GM21526 (cell line): ENCODE measurements around the gene ZFHX3.

ENCODE experiments used
- ATAC-seq: cut with Tn5 transposase; IDR thresholded peaks from one replicate; pipeline ENCODE4 v1.9.1; 2021; ENCODE audit warnings: moderate library complexity; ENCODE audit not compliant: unreplicated experiment, low FRiP score

Gene ZFHX3

DNA sequence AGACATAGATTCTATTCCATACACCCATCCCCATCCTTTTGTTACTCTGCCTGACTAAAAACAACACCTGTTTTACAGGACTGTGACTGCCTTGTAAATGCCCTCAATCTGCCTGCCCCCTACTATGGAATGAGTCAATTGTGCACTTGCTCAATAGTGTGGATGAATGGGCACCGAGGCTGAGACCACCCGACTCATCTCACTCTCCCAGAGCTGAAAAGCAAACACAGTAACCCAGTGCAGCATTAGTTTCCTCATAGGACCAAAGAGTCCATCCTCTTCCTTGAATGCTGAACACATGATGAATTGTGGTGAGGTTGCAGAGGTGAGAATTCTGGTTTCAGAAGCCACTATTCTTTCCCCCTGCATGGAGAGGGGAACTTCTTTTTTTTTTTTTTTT is 233.7 kb downstream of the ZFHX3 start:
- ATAC-seq, result no peak

DNA sequence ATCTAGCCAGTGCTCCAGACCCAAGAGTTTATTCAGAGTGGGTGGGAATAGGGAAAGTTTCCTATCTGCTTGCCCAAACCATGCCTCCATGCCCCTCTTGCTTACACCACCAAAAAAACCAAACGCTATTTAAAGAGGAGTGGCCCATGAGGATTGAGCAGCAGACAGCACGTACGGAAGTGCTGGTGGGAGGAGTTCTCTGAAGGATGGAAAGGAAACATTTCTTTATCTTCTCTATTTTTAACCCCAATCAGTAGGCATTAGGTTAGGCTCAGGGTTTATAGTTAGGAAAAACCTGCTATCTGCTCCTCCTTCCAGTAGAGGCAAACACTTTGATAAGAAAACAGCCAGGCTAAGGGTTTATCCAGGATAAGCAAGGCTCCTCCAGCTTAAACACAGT is 235.3 kb downstream of the ZFHX3 start:
- no peak for ATAC-seq

DNA sequence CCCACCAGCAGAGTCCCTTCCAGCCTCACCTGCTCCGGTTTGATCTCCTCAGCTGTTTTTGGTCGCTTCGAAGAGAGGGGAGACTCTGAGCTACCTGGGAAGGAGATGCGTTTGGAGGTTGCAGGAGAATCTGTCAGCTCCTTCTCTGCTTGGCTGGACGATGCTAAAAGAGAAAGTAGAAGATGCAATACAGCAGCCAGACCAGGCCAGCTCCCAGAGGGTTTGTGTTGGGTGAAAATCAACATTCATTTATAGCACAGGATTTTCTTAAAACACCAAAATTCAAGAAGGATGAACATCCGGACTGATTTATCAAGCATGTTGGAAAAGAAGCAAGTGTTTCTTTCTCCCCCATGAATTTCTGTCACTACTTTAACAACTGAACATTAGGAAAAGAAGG is 236.1 kb downstream of the ZFHX3 start:
- ATAC-seq, result no peak

DNA sequence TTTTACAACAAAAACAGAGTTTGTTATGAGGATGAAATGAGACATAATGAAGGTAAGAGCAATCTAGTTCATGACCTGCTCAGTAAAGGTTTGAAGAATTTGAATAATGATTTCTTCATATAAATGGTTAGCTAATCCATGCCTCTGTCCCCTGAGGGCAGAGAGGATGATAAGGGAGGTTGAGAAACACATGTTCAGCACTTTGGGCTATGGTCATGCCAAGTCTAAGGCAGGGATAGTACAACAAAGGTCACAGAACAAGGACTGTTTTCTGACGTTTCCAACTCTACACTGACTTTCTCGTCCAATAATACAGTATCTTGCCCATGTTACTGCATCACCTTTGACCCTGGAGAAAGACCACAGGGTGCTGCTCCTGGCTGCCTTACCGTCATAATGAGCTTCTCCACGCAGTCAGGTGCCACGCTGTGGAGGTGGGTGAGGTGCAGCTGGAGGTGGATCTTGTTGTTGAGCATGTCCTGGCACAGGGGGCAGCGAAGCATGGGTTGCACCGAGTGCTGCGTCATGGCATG is 236.7 kb downstream of the ZFHX3 start:
- ATAC-seq, result no peak

DNA sequence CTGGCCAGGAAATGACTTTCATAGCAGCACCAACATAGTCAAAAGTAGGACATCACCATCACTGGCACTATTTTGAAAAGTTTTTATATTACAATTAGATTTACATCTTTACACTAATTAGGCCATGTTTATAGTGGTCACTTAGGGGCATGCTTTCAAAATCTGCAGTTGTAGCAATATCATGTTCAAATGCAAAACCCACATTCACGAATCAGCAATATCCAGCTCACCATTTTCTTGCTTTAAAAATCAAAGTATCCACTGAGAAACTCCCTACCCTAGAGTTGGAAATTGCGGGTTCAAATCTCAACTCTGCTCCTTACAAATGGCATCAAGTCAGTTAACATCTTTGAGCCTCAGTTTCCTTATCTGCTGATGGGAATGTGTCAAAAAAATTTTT is 237.4 kb downstream of the ZFHX3 start:
- no peak for ATAC-seq

DNA sequence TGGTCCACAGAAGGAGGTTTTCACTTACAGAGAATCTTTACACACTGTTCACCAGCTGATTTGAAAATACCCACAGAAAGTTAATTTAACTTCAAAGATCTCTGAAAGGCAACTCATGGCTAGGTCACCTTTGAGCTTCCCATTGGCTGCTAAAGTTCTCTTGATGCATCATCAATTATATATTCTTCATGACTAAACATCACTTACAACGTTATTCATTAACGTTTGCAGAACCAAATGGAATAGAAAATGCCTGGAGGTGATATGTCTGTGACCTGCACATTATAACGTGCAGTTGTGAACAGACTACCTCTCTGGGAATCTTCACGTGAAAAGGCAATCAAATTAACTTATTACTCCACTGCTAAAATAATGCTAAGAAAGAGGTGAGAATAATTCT is 238.5 kb downstream of the ZFHX3 start:
- ATAC-seq, result no peak

DNA sequence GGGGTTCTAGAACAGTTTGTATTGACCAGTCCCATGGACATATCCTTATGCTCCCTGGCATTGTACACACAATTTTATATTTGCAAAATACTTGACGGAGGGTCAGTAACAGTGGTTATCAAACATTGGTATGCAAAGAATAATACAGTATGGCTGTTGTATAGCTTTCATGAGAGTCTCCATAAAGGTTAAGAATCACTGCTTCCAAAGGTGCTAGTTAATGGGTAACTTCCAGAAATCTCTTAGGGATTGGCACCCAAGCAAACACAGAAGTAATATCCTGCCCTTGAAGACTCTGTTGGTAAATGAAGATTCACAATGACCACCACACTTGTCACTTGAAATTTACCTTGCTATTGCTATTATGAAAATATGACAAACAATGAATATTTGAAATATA is 239.2 kb downstream of the ZFHX3 start:
- ATAC-seq, result no peak

DNA sequence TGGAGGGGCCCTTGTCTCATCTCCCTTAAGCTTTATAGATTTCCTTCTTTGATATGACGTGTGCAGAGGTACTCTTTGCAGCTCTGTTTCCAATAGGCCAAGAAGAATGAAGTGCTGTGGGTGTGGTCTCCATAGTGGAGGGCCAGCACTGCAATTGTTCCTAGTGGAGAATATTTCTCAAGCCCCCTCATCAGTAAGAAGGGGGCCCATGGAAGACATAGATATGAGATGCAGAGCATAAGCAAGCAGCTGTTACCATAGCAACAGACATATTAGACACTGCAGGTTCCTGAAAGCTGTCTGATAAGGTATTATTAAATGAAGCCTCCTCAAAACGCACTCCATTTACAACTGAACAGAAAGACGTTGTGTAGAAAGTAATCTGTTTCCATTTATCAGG is 240.7 kb downstream of the ZFHX3 start:
- ATAC-seq, result no peak

DNA sequence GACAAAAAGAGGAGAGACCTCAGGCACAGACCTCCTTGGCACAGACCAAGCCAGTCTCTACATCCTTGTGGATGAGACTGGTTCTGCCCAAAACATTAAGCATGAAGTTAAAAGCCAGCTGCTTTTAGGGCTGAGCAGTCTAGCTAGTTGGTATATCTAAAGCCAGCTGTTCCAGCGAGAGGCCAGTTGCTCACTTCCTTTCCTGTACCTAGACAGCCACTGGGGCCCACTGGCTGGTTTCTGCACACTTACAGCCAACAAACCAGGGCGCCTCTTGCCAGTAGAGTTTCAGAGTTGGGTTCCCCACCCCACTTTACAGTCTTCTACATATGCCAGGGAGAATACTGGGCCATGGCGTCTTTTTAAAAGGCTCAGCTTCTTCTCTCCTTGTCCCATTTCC is 242.4 kb downstream of the ZFHX3 start:
- ATAC-seq, result no peak

DNA sequence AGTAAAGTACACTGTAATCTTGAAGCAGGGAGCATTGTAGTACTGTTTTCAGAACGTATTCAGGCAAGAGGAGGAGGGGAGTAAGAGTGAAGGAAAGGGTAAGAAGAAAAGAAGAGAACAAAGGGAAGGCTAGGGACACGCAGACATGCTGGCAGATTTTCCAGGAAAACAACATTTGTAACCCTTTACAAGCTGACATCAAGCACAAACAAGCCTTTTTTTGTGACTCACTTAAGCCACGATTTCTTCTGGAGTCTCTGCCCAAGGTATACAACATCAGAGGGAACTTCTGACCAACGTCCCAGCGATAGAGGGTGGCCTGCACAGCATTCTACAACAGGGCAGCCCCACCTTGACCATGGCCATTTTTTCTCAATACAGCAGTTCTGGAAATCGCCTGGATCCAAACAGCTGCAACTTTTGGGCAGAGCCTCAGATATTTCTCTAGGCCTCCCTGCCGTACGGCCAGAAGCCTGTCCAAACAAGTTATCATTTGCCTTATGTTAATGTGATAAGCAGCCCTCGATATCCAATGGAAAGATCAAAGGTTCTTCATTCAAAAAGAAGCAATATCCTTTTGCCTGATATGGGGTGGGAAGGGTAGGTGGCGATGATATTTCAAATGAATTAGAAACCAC is 247.3 kb downstream of the ZFHX3 start:
- ATAC-seq, result no peak

DNA sequence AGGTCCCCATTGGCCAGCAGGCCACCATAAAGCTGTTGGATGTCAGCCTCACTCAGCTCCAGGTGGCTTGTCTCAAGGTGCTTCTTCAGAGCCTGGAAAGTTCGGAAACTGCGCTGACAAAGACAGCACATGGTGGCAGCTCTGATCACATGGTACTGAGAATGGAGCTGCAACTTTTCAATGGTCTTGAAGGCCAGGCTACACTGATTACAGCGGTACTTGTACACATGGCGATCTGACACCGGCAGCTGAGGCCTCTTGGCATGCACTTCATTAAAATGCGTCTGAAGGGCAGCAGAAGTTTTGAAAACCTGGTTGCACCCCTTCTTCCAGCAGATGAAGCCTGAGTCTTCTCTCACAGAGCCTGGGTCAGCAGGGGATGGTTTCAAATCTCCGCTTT is 249.7 kb downstream of the ZFHX3 start:
- ATAC-seq, result no peak

DNA sequence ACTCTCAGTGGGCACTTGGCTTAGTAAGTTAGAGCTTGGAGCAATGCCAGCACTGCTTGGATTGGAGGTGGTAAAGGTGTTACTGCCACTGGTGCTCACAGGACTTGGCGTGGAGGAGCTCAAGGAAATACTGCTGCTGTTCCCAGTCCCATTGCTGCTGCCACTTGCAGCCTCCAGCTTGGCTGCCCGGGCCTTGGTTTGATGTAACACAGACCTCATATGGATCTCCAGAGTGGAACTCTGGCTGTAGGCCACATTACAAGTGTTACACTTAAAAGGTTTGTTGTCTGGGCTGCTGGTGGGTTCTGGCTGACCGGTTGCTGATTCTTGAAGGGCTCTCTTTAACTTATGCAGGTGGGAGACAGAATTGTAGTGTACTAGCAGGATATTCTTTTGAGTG is 250.3 kb downstream of the ZFHX3 start:
- no peak for ATAC-seq

DNA sequence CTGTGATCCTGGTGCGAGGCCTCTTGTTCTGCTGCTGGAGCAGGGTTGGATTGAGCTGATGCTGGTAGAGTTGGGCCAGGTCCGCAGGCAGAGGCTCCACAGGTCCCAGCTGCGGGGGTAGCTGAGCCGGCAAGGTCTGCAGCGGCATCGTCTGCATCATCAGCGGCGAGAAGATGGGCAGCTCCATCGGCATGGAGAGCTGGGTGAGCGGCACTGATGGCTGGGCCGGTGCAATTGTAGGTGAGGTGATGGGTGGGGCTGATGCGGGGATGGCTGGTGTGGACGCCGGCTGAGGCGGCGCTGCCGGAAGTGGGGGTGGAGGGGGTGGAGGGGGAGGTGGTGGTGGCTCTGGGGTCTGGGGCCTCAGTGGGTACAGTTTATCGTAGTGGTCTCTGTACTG is 251.7 kb downstream of the ZFHX3 start:
- no peak for ATAC-seq

DNA sequence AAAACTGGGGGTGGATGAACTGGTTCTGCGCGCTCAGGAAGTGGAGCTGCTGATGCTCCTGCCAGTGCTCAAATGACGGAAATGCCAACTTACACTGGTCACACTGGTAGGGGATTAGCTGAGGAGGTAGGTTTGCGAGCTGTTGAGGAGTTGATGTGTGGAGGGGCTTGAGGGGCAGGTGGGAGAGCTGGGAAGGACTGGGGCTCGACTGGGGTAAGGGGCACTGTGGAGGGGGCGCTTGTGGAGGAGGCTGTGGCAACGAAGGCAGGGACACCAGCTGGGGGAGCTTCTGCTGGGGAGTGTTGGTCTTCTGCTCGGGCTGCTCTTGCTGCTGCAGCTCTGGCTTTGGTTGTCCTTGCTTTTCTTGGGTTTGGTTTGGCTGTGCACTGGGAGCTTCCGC is 252.9 kb downstream of the ZFHX3 start:
- ATAC-seq, result no peak

DNA sequence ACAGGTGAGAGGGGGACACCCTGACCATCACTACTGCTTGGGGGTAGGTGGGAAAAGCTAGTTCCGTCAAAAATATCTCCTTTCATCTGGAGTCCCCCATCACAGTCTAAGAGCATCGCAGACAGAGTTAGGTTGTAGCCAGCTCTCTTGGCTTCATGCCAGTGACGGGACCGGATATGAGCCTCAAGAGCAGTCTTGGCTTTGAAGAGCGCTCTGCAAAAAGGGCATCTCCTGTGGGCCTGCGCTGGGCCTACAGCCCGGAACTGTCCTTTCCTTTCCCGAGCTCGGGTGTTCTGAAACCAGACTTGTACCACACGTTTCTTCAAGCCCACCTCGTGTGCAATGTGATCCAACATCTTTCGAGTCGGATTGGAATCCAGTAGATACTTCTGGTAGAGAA is 253.6 kb downstream of the ZFHX3 start:
- ATAC-seq, result no peak

DNA sequence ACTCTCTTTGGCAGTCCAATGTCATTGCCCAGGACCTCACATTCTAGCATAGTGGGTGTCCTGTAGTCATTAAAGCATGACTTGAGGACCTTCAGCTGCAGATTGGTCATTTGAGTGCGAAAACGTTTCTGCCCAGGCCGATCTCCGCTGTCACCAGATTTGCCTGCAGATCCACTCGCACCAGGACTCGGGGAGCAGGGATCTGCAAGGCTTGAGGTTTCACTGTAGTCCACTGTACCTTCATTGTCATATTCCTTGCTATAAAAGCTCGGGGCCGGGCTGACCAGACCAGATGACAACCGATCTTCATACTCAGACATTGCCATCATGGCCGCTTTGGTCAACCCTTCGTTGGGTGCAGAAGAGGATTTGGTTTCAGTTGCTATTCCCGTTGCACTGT is 254.2 kb downstream of the ZFHX3 start:
- ATAC-seq, result no peak

DNA sequence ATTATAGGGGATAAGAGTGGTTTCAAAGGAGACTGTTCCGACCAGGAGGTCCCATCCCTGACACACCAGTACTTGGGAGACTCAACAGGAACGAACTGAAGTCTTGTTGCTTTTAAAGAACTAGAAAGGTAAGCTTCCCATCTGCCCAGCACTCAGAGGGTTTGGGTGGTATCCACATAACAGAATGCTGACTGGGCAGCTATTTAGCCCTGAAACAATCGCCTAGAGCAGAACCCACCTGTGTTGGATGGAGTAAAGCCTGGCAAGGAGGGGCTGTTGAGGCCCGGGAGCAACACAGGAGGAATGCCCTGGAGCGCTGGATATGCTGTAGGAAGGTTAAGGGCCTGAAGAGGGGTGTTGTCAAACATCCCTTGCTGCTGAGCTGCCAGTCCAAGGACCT is 254.9 kb downstream of the ZFHX3 start:
- no peak for ATAC-seq

DNA sequence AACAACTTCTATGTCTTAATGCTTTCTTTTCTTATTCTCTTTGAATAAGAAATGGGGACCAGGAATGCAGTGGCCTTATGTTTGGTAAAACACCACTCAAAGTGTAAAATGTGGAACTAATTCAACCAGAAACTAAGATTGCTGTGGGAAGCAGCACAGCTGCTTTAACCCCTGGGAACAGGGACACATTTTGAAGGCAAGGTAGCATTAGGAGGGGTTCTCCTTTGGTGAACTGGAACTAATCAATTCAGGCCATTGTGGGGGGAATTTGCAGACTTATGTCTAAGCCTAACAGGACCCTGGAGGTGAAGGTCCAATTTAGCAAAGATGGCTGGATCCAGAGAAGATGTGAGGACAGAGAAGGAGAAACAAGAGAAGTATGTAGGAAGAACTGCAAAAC is 256.1 kb downstream of the ZFHX3 start:
- ATAC-seq, result no peak

DNA sequence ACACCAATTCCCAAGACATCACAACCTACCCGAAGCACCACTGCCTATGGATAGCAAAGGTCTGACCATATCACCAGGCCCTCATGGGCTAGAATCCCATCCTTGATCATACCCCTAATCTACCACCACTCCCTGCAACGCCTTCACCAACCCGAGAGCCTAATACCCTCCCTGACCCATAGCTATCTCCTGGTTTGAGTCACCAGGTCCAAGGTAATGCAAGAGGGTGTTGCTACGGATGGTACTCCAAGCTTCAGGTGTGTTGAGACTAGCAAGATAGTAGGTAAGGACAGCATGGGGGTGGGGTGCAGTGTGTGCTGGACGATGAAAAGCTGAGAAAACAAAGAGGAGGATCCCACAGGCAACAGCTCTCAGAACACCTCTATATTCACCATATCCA is 258.0 kb downstream of the ZFHX3 start:
- no peak for ATAC-seq

DNA sequence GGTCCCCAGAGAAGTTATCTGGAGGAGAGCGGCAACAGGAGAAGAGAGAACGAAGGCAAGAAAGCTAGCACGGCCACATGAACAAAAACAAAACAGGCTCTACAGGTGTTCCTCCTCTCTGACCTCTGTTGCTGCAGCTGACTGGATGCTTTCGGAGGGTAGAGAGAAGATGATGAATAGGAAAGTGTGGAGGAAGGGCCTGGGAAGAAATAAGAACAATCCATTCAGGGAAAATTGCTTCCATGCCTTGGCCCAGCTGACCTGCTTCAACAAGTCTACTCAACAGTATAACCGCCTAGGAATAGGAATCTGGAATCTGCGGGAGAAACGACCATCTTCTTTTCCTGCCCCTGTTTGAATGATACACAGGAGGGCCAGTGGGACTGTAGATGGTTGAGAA is 258.5 kb downstream of the ZFHX3 start:
- no peak for ATAC-seq

DNA sequence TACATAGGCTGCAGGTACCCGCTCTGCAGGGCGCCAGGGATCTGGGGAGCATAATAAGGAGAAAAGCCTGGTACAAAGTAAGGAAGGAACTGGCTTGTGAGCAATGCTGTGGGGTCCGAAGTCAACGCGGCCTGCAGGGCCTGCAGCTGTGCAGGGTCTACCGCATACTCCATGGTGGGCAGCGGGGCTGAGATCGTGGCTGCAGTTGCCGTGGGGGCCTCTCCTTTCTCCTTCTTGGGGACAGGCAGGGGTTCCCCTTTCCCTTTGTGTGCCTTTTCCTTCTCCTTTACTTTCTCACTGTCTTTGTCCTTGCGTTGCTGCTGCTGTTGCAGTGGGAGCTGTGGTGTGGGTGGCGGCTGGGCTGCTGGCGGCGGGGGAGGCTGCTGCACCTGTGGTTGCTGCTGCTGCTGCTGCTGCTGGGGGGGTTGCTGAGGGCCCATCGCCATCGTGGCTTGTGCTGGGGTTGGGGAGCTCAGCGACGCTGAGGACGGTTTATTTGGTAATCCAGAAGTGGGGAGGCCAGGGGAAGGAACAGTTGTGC is 259.6 kb downstream of the ZFHX3 start:
- no peak for ATAC-seq

DNA sequence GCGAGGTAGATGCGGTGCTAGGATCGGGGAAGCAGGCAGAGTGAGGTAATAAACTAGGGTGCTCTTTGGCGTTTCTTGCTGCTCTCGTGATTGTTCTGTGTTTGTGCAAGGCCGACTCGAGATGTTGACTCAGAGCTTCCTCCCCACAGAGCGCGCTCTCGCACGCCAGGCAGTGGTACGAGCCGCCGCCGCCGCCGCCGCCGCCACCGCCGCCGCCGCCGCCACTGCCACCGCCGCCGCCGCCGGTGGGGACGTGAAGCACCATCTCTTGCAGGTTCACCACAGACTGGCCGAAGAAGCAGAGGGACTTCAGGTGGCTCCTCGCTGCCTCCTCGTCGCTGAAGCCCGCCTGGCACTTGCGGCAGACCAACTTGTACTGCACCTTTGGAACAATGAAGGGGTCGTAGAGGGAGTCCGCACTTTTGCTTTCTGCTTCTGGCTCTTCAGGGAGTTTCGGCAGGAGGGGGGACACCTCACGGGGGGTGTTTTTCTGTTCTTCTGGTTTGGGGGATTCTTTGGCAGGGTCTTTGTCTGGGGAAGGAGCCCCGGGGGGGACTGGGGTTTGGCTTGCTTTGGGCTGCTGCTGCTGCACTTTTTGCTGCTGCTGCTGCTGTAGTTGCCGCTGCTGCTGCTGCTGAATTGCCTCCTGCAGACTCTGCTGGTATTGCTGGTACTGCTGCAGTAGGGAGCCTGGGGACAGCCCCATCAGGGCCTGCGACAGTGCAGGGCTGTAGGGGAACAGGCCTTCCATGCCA is 260.2 kb downstream of the ZFHX3 start:
- peak; percentile 76 for ATAC-seq
